CD14-positive monocyte (primary cell): ENCODE measurements around the gene ROCK1. TPM values are rescaled to one million over a fixed set of nuclear protein-coding genes. Genes with fewer than 3 reads are reported as not detected.

Experiments
- DNase-seq, 3 donors: peaks; one replicate each; pipeline ENCODE4 v3.0.0-alpha.2; 2011 to 2022
- H2AFZ ChIP-seq: 2 replicates; pipeline ENCODE4 v1.6.0; 2012; ENCODE audit warnings: mild to moderate bottlenecking, low read depth, low read length, inconsistent platforms; ENCODE audit not compliant: insufficient read depth, poor library complexity, severe bottlenecking
- H3K27ac ChIP-seq, 2 donors: 1 replicate in 1 of 2; 2 replicates in 1 of 2; pipeline ENCODE4 v1.5.1; 2012 to 2013; ENCODE audit warnings: low read length in 2 of 2, control low read depth in 1 of 2, inconsistent platforms in 1 of 2, low read depth in 1 of 2, mild to moderate bottlenecking in 1 of 2
- H3K27me3 ChIP-seq, 2 donors: one replicate each; pipeline versions ENCODE4 v1.6.0 to v1.6.1; 2011 to 2013; ENCODE audit warnings: low read length in 2 of 2; ENCODE audit not compliant: control insufficient read depth in 2 of 2, insufficient read depth in 2 of 2
- H3K36me3 ChIP-seq, 2 donors: replicated peaks in 1 of 2; 1 replicate in 1 of 2; 2 replicates in 1 of 2; pipeline versions ENCODE4 v1.5.1 to v1.6.1; 2012 to 2013; ENCODE audit warnings: low read length in 2 of 2, control low read depth in 1 of 2, inconsistent platforms in 1 of 2, mild to moderate bottlenecking in 1 of 2; ENCODE audit not compliant: insufficient read depth in 2 of 2, control insufficient read depth in 1 of 2
- H3K4me1 ChIP-seq, 2 donors: 1 replicate in 1 of 2; 2 replicates in 1 of 2; pipeline versions ENCODE4 v1.5.1 to v1.6.1; 2012 to 2013; ENCODE audit warnings: low read length in 2 of 2, control low read depth in 1 of 2, inconsistent platforms in 1 of 2, mild to moderate bottlenecking in 1 of 2, moderate library complexity in 1 of 2; ENCODE audit not compliant: insufficient read depth in 2 of 2, control insufficient read depth in 1 of 2
- H3K4me2 ChIP-seq: replicated peaks from 2 replicates; pipeline ENCODE3; 2012; ENCODE audit warnings: low read length, moderate library complexity, mild to moderate bottlenecking; ENCODE audit not compliant: poor library complexity, severe bottlenecking; ENCODE audit errors: extremely low read depth
- H3K4me3 ChIP-seq, 3 experiments: fragments of 200-600 bp in 1 of 3; sonication (generic) in 1 of 3; replicated peaks in 1 of 3; 1 replicate in 2 of 3; 2 replicates in 1 of 3; pipeline ENCODE4 v1.5.1; 2011 to 2013; ENCODE audit warnings: low read length in 3 of 3, mild to moderate bottlenecking in 3 of 3, control low read depth in 2 of 3, low read depth in 2 of 3, inconsistent platforms in 1 of 3, moderate library complexity in 1 of 3
- H3K79me2 ChIP-seq: 2 replicates; pipeline ENCODE4 v1.6.0; 2012; ENCODE audit warnings: mild to moderate bottlenecking, control low read depth, inconsistent platforms, low read length, moderate library complexity; ENCODE audit not compliant: insufficient read depth
- H3K9ac ChIP-seq: 2 replicates; pipeline ENCODE4 v1.6.0; 2017; ENCODE audit warnings: low read length, mild to moderate bottlenecking; ENCODE audit not compliant: insufficient read depth, poor library complexity, severe bottlenecking
- H3K9me3 ChIP-seq, 2 donors: replicated peaks in 1 of 2; 1 replicate in 1 of 2; 2 replicates in 1 of 2; pipeline versions ENCODE4 v1.5.1 to v1.6.1; 2012 to 2013; ENCODE audit warnings: low read length in 2 of 2, control low read depth in 1 of 2; ENCODE audit not compliant: control insufficient read depth in 1 of 2, insufficient read depth in 1 of 2
- H4K20me1 ChIP-seq: 2 replicates; pipeline ENCODE4 v1.6.0; 2012; ENCODE audit warnings: mild to moderate bottlenecking, low read length, control low read depth, moderate library complexity; ENCODE audit not compliant: insufficient read depth
- H3K27ac Mint-ChIP-seq, 7 donors: one replicate each; pipeline ENCODE4 v1.8.0; 2020; ENCODE audit warnings: mild to moderate bottlenecking in 7 of 7, mixed read lengths in 7 of 7, moderate library complexity in 6 of 7, inconsistent platforms in 2 of 7
- H3K27me3 Mint-ChIP-seq, 3 donors: one replicate each; pipeline ENCODE4 v1.8.0; 2021 to 2022; ENCODE audit warnings: low read depth in 3 of 3, mild to moderate bottlenecking in 3 of 3, mixed read lengths in 3 of 3, moderate library complexity in 3 of 3, inconsistent platforms in 1 of 3
- H3K36me3 Mint-ChIP-seq, 2 donors: one replicate each; pipeline ENCODE4 v1.8.0; 2020; ENCODE audit warnings: mixed read lengths in 2 of 2, inconsistent platforms in 1 of 2, mild to moderate bottlenecking in 1 of 2
- H3K4me1 Mint-ChIP-seq: one replicate; pipeline ENCODE4 v1.8.0; 2020; ENCODE audit warnings: mild to moderate bottlenecking, mixed read lengths
- H3K4me3 Mint-ChIP-seq, 2 donors: one replicate each; pipeline ENCODE4 v1.8.0; 2020; ENCODE audit warnings: mild to moderate bottlenecking in 2 of 2, mixed read lengths in 2 of 2, moderate library complexity in 1 of 2
- H3K9me3 Mint-ChIP-seq, 7 donors: one replicate each; pipeline ENCODE4 v1.8.0; 2020 to 2022; ENCODE audit warnings: mixed read lengths in 7 of 7, mild to moderate bottlenecking in 6 of 7, moderate library complexity in 6 of 7, inconsistent platforms in 2 of 7
- CTCF ChIP-seq: fragments of 200-600 bp; IDR thresholded peaks from one replicate; pipeline ENCODE4 v1.8.0; 2022; ENCODE audit warnings: antibody characterized with exemption, mild to moderate bottlenecking
- WGBS: methylation state at CpG from one replicate; pipeline ENCODE4 v1.1.5; 2013; ENCODE audit warnings: missing lambda C conversion rate; ENCODE audit not compliant: insufficient coverage; 5-methylcytosine and 5-hydroxymethylcytosine counted together
- intact Hi-C, 2 donors: fragments of 100-400 bp; cut with micrococcal nuclease; formaldehyde crosslinking; loops; one replicate each; pipeline versions ENCODE4 v1.15.0 to v1.15.1; 2023
- polyA plus RNA-seq, 3 donors: library from polyadenylated mRNA; depleted of rRNA in 1 of 3; unstranded in 2 of 3; stranded (reverse) in 1 of 3; fragments of 300-500 nt in 2 of 3; fragments of >200 nt in 1 of 3; fragmentation: Illumina TruSeq in 2 of 3; gene quantifications; 1 replicate in 2 of 3; 2 replicates in 1 of 3; pipeline ENCODE4 v1.2.3, GENCODE V29; 2012 to 2021

The ROCK1 gene
- polyA plus RNA-seq, 3 donors = 10.2 to 35.3 (median 20.3) TPM

- no peak overlapping the region for H3K27ac Mint-ChIP-seq
- no peaks in the 10 kb centered on the region for H3K36me3 Mint-ChIP-seq
- WGBS = no CpG with 5 or more reads among the region's 3 CpGs
- H2AFZ ChIP-seq = no peak overlapping the region
- H3K4me1 Mint-ChIP-seq = peaks cover 35% of the 10 kb centered on the region
- H3K79me2 ChIP-seq = peaks cover 100% of the 10 kb centered on the region
- DNase-seq = no peak
- no peaks in the 10 kb centered on the region for H3K36me3 ChIP-seq
- H3K9me3 Mint-ChIP-seq = peaks cover 0 to 5% (median 2%) of the 10 kb centered on the region in 7 donors
- no peak overlapping the region for H3K4me2 ChIP-seq
- no peak overlapping the region for H3K9ac ChIP-seq
- TF ChIP-seq CTCF = no peak
- no peak overlapping the region for H3K4me3 Mint-ChIP-seq
- no peak overlapping the region for H3K4me3 ChIP-seq
- H3K27me3 Mint-ChIP-seq = no peaks in the 10 kb centered on the region
- no peaks in the 10 kb centered on the region for H3K27me3 ChIP-seq
- intact Hi-C loops = no loop called here
- H3K27ac ChIP-seq = no peak overlapping the region
- H4K20me1 ChIP-seq = peaks cover 100% of the 10 kb centered on the region
- H3K4me1 ChIP-seq = no peaks in the 10 kb centered on the region
- H3K9me3 ChIP-seq = no peaks in the 10 kb centered on the region
These were observed 25.9 kb downstream of the ROCK1 start for GRCh38 chr18:21085579-21086166.

DNA sequence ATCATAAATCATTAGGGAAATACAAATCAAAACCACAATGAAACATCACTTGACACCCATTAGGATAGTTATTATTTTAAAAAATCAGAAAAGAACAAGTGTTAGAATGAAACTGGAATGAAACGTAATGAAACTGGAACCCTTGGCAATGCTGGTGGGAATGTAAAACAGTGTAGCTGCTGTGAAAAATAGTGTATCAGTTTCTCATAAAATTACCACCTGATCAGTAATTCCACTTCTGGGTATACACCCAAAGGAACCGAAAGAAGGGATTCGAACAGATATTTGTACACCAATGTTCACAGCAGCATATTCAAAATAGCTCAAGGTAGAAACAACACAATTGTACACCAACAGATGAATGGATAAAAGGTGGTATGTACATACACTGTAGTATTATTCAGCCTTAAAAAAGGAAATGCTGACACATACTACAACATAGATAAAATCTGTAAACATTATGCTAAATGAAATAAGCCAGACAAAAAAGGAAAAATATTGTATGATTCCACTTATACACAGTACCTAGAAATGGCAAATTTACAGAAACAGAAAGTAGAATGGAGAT is 27.0 kb downstream of the ROCK1 start:
- TF ChIP-seq CTCF = no peak
- Mint-ChIP-seq H3K4me3 (no peak overlapping the region), H3K4me1 (peaks cover 38% of the 10 kb centered on the region), H3K9me3 (peaks cover 0 to 5% (median 2%) of the 10 kb centered on the region in 7 donors), H3K27ac (no peak overlapping the region), H3K27me3 (no peaks in the 10 kb centered on the region), H3K36me3 (no peaks in the 10 kb centered on the region)
- Histone ChIP-seq H3K27me3 (no peaks in the 10 kb centered on the region), H3K27ac (no peak overlapping the region), H3K36me3 (no peaks in the 10 kb centered on the region), H3K9me3 (no peaks in the 10 kb centered on the region), H3K79me2 (peaks cover 100% of the 10 kb centered on the region), H3K9ac (no peak overlapping the region), H4K20me1 (peaks cover 100% of the 10 kb centered on the region), H2AFZ (no peak overlapping the region), H3K4me2 (no peak overlapping the region), H3K4me1 (peaks cover 0 to 2% of the 10 kb centered on the region in 2 donors), H3K4me3 (no peak overlapping the region)
- intact Hi-C loops = no loop called here
- no CpG with 5 or more reads among the region's 3 CpGs for WGBS
- DNase-seq = no peak
